HG03558 (cell line): Measurements from ENCODE around the gene RNF223.
"Not testable (repeated sequence)": the region's sequence is repeated elsewhere in the genome, so short reads cannot be mapped to it uniquely, and the experiment has no call there.

Experiments used
- ATAC-seq: cut with Tn5 transposase; IDR thresholded peaks from one replicate; pipeline ENCODE4 v1.9.1; 2021; ENCODE audit warnings: moderate number of reproducible peaks; ENCODE audit not compliant: unreplicated experiment; ENCODE audit errors: extremely low read depth

The RNF223 gene

GRCh38 chr1:1088029-1088800 lies 14.1 kb upstream of the RNF223 start:
- ATAC-seq: no peak

- ATAC-seq: no peak
Measured at GRCh38 chr1:1087351-1088028, 13.4 kb upstream of the RNF223 start.

- ATAC-seq: no peak
Measured at GRCh38 chr1:1086911-1087341, 12.8 kb upstream of the RNF223 start.

- no peak for ATAC-seq
Measured at GRCh38 chr1:1085911-1086841, 12.1 kb upstream of the RNF223 start.

GRCh38 chr1:1085171-1085841 lies 11.2 kb upstream of the RNF223 start:
- ATAC-seq: no peak

- ATAC-seq: no peak
Measured at GRCh38 chr1:1084372-1085170, 10.5 kb upstream of the RNF223 start.

- no peak for ATAC-seq
Measured at GRCh38 chr1:1083416-1084371, 9.6 kb upstream of the RNF223 start.

- ATAC-seq: no peak
Measured at GRCh38 chr1:1082776-1083415, 8.8 kb upstream of the RNF223 start.

GRCh38 chr1:1082239-1082775 lies 8.2 kb upstream of the RNF223 start:
- ATAC-seq: no peak

GRCh38 chr1:1081311-1082238 lies 7.5 kb upstream of the RNF223 start:
- ATAC-seq: no peak

- ATAC-seq: no peak
Measured at GRCh38 chr1:1080951-1081310, 6.8 kb upstream of the RNF223 start.

- ATAC-seq: no peak
Measured at GRCh38 chr1:1080122-1080757, 6.1 kb upstream of the RNF223 start.

GRCh38 chr1:1079408-1080121 lies 5.5 kb upstream of the RNF223 start:
- no peak for ATAC-seq

- not testable (repeated sequence) for ATAC-seq
Measured at GRCh38 chr1:1077396-1077795, 3.3 kb upstream of the RNF223 start.

GRCh38 chr1:1075148-1075935 lies 1.2 kb upstream of the RNF223 start:
- ATAC-seq: no peak
